Stomach smooth muscle (tissue), 2 donors: ENCODE measurements around the gene TTC31.

Experiments
- H3K27ac ChIP-seq: one replicate; pipeline ENCODE4 v1.7.0; 2013; ENCODE audit warnings: mild to moderate bottlenecking, low read length, inconsistent platforms
- H3K27me3 ChIP-seq, 2 donors: one replicate each; pipeline ENCODE4 v1.7.0; 2013; ENCODE audit warnings: low read length in 2 of 2; ENCODE audit not compliant: insufficient read depth in 2 of 2, control insufficient read depth in 1 of 2
- H3K36me3 ChIP-seq, 2 donors: one replicate each; pipeline ENCODE4 v1.7.0; 2013; ENCODE audit warnings: low read length in 2 of 2; ENCODE audit not compliant: control insufficient read depth in 2 of 2, insufficient read depth in 2 of 2
- H3K4me1 ChIP-seq: one replicate; pipeline ENCODE4 v1.7.0; 2013; ENCODE audit warnings: low read length; ENCODE audit not compliant: control insufficient read depth, insufficient read depth
- H3K4me3 ChIP-seq, 2 donors: one replicate each; pipeline ENCODE4 v1.7.0; 2013; ENCODE audit warnings: low read length in 2 of 2
- H3K9ac ChIP-seq, 2 donors: one replicate each; pipeline ENCODE4 v1.7.0; 2013; ENCODE audit warnings: low read length in 2 of 2, mild to moderate bottlenecking in 1 of 2
- H3K9me3 ChIP-seq, 2 donors: one replicate each; pipeline ENCODE4 v1.7.0; 2013; ENCODE audit warnings: low read length in 2 of 2; ENCODE audit not compliant: control insufficient read depth in 2 of 2
- donor health status: healthy.
- donor health status: Pancreatic carcinoma.

TTC31 gene

GRCh38 chr2:74507145-74507925 lies 24.5 kb downstream of the TTC31 start, which contains the start of gene PCGF1:
PCGF1 (minus strand) TSS chr2:74507695; CDS start chr2:74507668, 27 bp downstream.
- H3K36me3 ChIP-seq = peaks cover 9 to 10% of the 10 kb centered on the region in 2 donors
- H3K27me3 ChIP-seq = peaks cover 38 to 45% of the 10 kb centered on the region in 2 donors
- H3K4me1 ChIP-seq = peaks cover 41% of the 10 kb centered on the region
- peak within 1 kb of the TSS; percentile 98 for H3K4me3 ChIP-seq
- peak within 1 kb of the TSS; percentile 95 to 99 for H3K9ac ChIP-seq
- H3K9me3 ChIP-seq = no peaks in the 10 kb centered on the region
- H3K27ac ChIP-seq = peak within 1 kb of the TSS; percentile 97

- Histone ChIP-seq H3K9me3 (no peaks in the 10 kb centered on the region), H3K4me3 (peak overlapping the region; percentile 98), H3K4me1 (peaks cover 34% of the 10 kb centered on the region), H3K27ac (peak overlapping the region; percentile 97), H3K27me3 (peaks cover 41 to 44% of the 10 kb centered on the region in 2 donors), H3K9ac (peak overlapping the region; percentile 95 to 99), H3K36me3 (peaks cover 9 to 10% of the 10 kb centered on the region in 2 donors)
Observed at GRCh38 chr2:74507926-74508520, 25.1 kb downstream of the TTC31 start.

- H3K27ac ChIP-seq = no peak overlapping the region
- no peak overlapping the region for H3K9ac ChIP-seq
- H3K9me3 ChIP-seq = no peaks in the 10 kb centered on the region
- peaks cover 8 to 10% of the 10 kb centered on the region in 2 donors for H3K36me3 ChIP-seq
- H3K4me3 ChIP-seq = no peak overlapping the region
- peaks cover 49 to 52% of the 10 kb centered on the region in 2 donors for H3K27me3 ChIP-seq
- H3K4me1 ChIP-seq = peaks cover 37% of the 10 kb centered on the region
Observed at GRCh38 chr2:74510272-74510671, 27.4 kb downstream of the TTC31 start.

GRCh38 chr2:74511104-74511989 lies 28.5 kb downstream of the TTC31 start:
- Histone ChIP-seq H3K9ac (no peak overlapping the region), H3K27ac (no peak overlapping the region), H3K4me1 (peaks cover 36% of the 10 kb centered on the region), H3K4me3 (no peak overlapping the region), H3K9me3 (no peaks in the 10 kb centered on the region), H3K27me3 (peaks cover 51 to 63% of the 10 kb centered on the region in 2 donors), H3K36me3 (peaks cover 0 to 2% of the 10 kb centered on the region in 2 donors)

GRCh38 chr2:74512744-74513604 lies 30.1 kb downstream of the TTC31 start:
- Histone ChIP-seq H3K9me3 (no peaks in the 10 kb centered on the region), H3K4me3 (no peak overlapping the region), H3K36me3 (no peaks in the 10 kb centered on the region), H3K27me3 (peaks cover 65 to 72% of the 10 kb centered on the region in 2 donors), H3K4me1 (peaks cover 25% of the 10 kb centered on the region), H3K27ac (no peak overlapping the region), H3K9ac (no peak overlapping the region)

- Histone ChIP-seq H3K27ac (no peak overlapping the region), H3K4me1 (peaks cover 20% of the 10 kb centered on the region), H3K9me3 (no peaks in the 10 kb centered on the region), H3K4me3 (no peak overlapping the region), H3K36me3 (no peaks in the 10 kb centered on the region), H3K27me3 (peaks cover 71 to 75% of the 10 kb centered on the region in 2 donors), H3K9ac (no peak overlapping the region)
Observed at GRCh38 chr2:74513605-74514367, 30.9 kb downstream of the TTC31 start.

GRCh38 chr2:74514368-74515270 lies 31.7 kb downstream of the TTC31 start, which contains the start of gene TLX2:
TLX2 (plus strand) TSS chr2:74514450; CDS start chr2:74514807, 357 bp downstream.
- H3K27ac ChIP-seq = no peak within 1 kb of the TSS
- peaks cover 20% of the 10 kb centered on the region for H3K4me1 ChIP-seq
- peaks cover 77 to 80% of the 10 kb centered on the region in 2 donors for H3K27me3 ChIP-seq
- no peaks in the 10 kb centered on the region for H3K9me3 ChIP-seq
- H3K4me3 ChIP-seq = no peak within 1 kb of the TSS
- H3K9ac ChIP-seq = no peak within 1 kb of the TSS
- no peaks in the 10 kb centered on the region for H3K36me3 ChIP-seq

GRCh38 chr2:74515271-74515980 lies 32.5 kb downstream of the TTC31 start:
- no peak overlapping the region for H3K9ac ChIP-seq
- no peak overlapping the region for H3K27ac ChIP-seq
- no peaks in the 10 kb centered on the region for H3K36me3 ChIP-seq
- H3K9me3 ChIP-seq = no peaks in the 10 kb centered on the region
- H3K4me1 ChIP-seq = peaks cover 20% of the 10 kb centered on the region
- peak overlapping the region in 1 of 2 donors; percentile 52 for H3K4me3 ChIP-seq
- H3K27me3 ChIP-seq = peaks cover 78 to 84% of the 10 kb centered on the region in 2 donors
